GM18505 (cell line): ENCODE measurements around the gene DPEP2.
"Not testable (repeated sequence)": the region's sequence is repeated elsewhere in the genome, so short reads cannot be mapped to it uniquely, and the experiment has no call there.

Experiments
- ATAC-seq: cut with Tn5 transposase; IDR thresholded peaks from one replicate; pipeline ENCODE4 v1.9.1; 2021; ENCODE audit not compliant: unreplicated experiment
- POLR2A ChIP-seq: IDR thresholded peaks from 4 replicates; pipeline ENCODE4 v1.6.1; 2011; ENCODE audit warnings: borderline replicate concordance; ENCODE audit not compliant: insufficient read depth, insufficient read length; ENCODE audit errors: extremely low read depth

The DPEP2 gene, protein sequence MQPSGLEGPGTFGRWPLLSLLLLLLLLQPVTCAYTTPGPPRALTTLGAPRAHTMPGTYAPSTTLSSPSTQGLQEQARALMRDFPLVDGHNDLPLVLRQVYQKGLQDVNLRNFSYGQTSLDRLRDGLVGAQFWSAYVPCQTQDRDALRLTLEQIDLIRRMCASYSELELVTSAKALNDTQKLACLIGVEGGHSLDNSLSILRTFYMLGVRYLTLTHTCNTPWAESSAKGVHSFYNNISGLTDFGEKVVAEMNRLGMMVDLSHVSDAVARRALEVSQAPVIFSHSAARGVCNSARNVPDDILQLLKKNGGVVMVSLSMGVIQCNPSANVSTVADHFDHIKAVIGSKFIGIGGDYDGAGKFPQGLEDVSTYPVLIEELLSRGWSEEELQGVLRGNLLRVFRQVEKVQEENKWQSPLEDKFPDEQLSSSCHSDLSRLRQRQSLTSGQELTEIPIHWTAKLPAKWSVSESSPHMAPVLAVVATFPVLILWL

DNA sequence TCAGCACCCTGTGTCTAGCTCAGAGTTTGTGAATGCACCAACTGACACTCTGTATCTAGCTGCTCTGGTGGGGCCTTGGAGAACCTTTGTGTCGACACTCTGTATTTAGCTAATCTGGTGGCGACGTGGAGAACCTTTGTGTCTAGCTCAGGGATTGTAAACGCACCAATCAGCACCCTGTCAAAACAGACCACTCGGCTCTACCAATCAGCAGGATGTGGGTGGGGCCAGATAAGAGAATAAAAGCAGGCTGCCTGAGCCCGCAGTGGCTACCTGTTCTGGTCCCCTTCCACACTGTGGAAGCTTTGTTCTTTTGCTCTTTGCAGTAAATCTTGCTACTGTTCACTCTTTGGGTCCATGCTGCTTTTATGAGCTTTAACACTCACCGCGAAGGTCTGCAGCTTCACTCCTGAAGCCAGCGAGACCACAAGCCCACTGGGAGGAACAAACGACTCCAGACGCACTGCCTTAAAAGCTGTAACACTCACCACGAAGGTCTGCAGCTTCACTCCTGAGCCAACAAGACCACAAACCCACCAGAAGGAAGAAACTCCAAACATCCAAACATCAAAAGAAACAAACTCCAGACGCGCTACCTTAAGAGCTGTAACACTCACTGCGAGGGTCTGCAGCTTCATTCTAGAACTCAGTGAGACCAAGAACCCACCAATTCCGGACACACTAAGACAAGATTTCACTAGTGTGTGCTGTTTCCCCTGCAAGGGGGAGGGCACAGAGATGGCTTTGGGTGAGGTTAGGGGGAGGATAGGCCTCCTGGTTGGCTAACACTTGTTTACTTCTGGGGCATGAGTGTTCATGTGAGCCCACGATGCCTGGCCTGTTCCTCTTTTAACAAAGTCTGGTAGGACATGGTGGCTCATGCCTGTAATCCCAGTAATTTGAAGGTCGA lies at the start of gene DPEP2:
TSS of gene DPEP2 (minus strand) at position 706 of the 910 bp plus-strand sequence. CDS start 6,272 bp downstream, outside the sequence.
- ATAC-seq = not testable (repeated sequence)

DNA sequence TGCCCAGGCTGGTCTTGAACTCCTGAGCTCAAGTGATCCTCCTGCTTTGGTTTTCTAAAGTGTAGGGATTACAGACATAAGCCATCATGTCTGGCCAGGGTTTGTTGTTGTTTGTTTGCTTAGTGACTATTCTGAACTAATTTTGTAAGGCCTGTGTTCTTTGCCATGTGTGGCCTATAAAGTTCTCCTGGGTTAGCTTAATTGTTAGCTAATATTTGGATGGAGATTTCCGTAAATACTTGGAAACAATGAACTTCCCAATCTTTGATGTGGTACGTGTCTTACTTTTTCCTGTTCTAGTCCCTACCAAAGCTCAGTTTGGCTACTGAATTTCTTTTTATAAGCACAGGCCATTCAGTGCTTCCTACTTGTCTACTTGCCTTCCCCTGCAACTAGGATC lies 48.7 kb upstream of the DPEP2 start:
- ATAC-seq = no peak
- no peak for TF ChIP-seq POLR2A

DNA sequence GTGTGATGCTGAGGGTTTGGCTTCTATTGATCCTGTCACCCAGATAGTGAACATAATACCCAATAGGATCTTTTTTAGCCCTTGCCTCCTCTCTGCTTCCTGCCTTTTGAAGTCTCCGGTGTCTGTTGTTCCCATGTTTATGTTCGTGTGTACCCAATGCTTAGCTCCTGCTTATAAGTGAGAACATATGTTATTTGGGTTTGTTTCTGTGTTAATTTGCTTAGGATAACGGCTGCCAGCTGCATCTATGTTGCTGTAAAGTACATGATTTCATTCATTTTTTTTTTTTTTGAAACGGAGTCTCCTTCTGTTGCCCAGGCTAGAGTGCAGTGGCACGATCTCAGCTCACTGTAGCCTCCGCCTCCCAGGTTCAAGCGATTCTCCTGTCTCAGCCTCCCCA lies 46.8 kb upstream of the DPEP2 start:
- no peak for TF ChIP-seq POLR2A
- ATAC-seq = no peak

DNA sequence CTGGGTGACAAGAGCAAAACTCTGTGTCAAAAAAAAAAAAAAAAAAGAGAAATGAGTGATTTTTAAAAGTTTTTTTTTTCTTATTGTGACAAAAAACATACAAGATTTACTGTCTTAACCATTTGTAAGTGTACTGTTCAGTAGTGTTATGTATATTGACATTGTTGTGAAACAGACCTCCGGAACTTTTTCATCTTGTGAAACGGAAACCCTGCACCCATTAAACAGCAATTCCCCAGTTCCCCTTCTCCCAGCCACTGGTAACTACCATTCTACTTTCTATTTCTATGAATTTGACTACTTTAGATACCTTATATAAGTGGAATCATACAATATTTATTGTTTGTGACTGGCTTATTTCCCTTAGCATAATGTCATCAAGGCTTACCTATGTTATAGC lies 42.5 kb upstream of the DPEP2 start:
- ATAC-seq = no peak
- no peak for TF ChIP-seq POLR2A

DNA sequence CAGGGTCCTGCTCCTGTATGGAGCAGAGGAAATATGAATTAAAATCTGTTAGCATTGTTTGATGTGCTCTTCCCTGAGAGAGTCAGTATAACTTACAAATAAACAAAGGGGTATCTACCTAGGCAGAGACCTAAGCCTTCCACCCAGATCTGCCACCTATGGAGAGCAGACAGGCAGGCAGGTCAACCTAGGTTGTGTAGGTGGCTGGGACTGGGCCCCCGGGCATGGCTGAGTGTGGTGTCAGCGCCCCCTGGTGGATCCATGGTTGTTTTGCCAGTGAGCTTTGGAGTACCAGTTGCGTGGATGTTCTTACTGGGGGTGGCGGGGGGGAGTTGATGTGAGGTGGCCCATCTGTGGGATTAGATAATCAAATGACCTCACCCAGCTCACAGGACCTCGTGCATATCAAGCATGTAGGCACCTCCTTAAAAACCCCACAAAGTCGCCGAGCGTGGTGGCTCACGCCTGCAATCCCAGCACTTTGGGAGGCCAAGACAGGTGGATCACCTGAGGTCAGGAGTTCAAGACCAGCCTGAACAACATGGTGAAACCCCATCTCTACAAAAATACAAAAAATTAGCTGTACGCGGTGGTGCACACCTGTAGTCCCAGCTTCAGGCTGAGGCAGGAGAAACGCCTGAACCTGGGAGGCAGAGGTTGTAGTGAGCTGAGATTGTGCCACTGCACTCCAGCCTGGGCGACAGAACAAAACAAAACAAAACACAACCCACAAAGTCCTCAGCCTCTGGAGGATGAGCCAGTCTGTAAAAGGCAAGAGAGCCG lies 41.4 kb upstream of the DPEP2 start:
- no peak for ATAC-seq
- no peak for TF ChIP-seq POLR2A

DNA sequence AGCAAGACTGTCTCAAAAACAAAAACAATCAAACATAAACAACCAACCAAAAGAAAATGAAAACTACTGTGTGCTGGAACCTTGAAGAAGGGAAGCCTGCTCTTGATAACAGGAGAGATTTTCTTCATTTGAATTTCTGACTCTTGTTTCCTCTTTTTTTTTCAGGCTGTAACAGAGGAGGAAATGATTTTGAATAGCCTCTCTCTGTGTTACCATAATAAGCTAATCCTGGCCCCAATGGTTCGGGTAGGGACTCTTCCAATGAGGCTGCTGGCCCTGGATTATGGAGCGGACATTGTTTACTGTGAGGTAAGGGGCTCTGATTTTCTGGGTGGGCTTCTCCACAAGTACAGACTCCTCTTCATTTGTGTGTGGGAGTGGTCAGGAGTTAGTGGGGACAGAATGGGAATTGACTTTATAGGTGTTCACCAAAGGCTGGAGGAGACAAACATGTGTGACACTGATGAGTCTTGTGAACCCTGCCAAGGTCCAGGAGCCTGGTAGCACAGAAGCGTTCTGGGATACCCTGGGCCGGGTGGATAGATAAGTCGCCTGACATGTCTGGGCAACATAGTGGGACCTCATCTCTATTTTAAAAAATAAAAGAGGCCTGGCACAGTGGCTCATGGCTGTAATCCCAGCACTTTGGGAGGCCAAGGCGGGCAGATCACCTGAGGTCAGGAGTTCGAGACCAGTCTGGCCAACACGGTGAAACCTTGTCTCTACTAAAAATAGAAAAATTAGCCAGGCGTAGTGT lies 38.7 kb upstream of the DPEP2 start:
- no peak for TF ChIP-seq POLR2A
- no peak for ATAC-seq

DNA sequence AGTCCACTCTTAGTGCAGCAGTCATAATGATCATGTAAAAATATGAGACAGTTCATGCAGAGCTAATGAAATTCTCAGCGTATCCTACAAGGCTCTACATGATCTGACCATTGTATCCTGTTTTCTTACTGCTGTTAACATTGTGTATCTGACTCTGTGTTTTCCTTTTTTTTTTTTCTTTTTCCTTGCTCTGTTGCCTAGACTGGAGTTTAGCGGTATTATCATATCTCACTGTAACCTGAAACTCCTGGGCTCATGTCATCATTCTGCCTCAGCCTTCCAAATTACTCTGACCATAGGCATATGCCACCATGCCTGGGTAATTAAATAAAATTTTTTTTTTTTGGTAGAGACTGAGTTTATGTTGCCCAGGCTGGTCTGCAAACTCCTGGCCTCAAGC lies 35.9 kb upstream of the DPEP2 start:
- no peak for ATAC-seq
- no peak for TF ChIP-seq POLR2A

DNA sequence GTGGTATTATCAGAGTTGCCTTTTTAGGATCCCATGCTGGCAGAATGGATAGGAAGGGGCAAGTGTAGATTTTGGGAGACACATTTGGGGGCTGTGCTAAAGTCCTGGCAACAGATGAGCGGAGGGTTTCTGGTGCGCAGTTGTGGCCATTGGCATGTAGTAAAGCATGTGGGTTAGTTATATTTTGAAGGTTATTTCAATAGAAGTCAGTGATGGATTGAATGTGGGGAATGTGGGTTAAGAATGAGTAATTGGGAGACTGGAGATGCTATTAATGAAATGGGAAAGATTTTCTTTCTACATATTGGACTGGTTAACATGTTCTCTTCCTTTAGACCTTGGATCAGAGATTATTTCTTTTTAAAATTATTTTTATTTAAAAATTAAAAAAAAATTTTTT lies 33.8 kb upstream of the DPEP2 start:
- no peak for ATAC-seq
- no peak for TF ChIP-seq POLR2A

DNA sequence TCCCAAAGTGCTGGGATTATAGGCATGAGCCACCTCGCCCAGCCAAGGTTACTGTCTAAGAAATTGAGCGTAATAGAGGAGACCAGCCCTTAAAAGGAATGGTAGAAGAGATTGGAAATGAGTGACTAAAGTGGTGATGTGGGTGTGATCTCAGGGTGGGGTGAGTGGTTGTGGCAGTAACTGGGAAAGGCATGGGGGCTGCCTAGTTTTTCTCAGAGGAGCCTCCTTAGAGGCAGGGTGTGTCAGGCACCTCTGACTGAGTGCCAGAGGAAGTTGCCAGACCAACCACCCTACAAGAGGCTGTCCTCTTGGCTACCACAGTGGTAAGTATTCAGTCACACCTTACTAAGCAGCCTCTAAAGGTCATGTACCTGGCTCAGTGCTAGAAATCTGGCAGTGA lies 32.7 kb upstream of the DPEP2 start:
- no peak for TF ChIP-seq POLR2A

DNA sequence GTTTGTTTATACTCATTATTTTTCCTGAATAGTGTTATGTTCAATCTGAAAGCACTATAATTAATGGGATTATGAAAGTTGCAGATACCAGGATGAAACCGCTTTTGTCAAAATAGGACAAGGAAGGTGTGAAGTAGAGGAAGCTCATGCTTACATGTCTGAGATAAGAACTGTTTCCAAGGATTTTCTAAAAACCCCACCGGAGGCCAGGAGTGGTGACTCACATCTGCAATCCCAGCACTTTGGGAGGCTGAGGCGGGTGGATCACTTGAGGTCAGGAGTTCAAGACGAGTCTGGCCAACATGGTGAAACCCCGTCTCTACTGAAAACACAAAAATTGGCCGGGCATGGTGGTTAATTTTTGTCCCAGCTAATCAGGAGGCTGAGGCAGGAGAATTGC lies 30.8 kb upstream of the DPEP2 start:
- ATAC-seq = not testable (repeated sequence)

More for the DNA sequence above, 32.7 kb upstream of the DPEP2 start:
- no peak for ATAC-seq

DNA sequence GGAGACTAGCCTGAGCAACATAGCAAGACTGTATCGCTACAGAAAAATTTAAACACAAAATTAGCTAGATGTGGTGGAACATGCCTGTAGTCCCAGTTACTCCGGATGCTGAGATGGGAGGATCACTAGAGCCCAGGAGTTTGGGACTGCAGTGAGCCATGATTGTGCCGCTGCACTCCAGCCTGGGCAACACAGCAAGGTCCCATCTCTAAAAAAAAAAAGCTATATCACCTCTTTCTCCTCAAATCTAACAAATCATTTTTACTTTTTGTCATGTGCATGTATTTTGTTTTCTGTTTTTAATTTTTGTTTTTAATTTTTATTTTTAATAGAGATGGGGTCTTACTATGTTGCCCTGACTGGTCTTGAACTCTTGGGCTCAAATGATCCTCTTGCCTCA lies 29.7 kb upstream of the DPEP2 start:
- no peak for ATAC-seq
- no peak for TF ChIP-seq POLR2A

DNA sequence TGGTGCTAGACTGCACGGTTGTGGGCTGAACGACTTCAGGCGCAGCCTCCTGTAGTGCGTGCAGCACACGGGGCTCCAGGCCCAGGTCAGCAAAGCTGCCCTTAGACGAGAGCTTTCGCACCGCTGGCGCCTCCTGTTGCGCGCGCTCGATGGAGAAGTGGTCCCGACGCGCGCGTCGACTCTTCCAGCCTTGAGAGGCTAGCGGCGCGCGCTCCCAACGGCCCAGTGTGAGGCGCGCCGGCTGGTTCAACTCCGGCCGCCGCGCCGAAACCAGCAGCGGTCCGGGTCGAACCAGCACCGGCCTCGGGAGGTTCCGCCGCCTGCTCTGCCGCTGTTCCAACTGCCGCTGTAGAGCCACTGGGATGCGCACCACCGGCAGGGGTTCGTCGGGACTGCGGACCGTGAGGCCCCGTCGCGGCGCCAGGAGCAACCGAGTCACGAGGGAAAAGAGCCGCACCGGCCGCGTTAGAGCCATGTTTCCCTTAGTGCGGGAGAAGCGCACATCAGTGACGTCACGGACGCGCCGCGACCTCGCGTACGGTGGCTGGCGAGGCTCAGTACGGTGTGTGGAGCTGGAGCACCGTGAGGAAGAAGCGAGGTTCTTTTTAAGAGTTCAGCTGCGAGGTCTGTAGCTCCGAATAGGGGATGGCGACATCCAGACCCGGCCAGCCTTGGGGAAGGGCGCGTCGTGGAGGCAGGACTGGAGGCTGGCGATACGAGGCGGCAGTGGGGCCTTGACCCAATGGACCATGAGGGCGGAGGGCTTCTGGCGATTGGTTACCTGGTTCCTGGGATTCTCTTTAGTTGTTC lies 23.6 kb upstream of the DPEP2 start, which contains the start of the genes DDX28 and DUS2:
TSS of gene DDX28 (minus strand) at position 505 of the 810 bp plus-strand sequence. CDS start at position 475, 30 bp downstream.
TSS of gene DUS2 (plus strand) at position 557 of the 810 bp plus-strand sequence. CDS start 14,740 bp downstream, outside the sequence.
- TF ChIP-seq POLR2A = peak; percentile 80
- ATAC-seq = peak; percentile 75
